Measurements from ENCODE around the gene CEACAM19.

CEACAM19 gene

GRCh38 chr19:44636439-44637389 is 34.6 kb upstream of the CEACAM19 start:
- no peaks in the 10 kb centered on the region for H3K36me3 Mint-ChIP-seq (ENCODE audit: low read depth)
- no peak for TF ChIP-seq CTCF (IDR thresholded peaks at IDR 0.05)
- H3K9me3 Mint-ChIP-seq = peaks cover 8% of the 10 kb centered on the region
- DNase-seq = no peak
- H3K4me1 Mint-ChIP-seq = peaks cover 40% of the 10 kb centered on the region
- no peak overlapping the region for H3K27ac Mint-ChIP-seq
- H3K4me3 Mint-ChIP-seq = no peak overlapping the region
- peaks cover 15% of the 10 kb centered on the region for H3K27me3 Mint-ChIP-seq (ENCODE audit: low read depth, poor library complexity)

GRCh38 chr19:44637390-44637764 is 33.9 kb upstream of the CEACAM19 start:
- peaks cover 18% of the 10 kb centered on the region for H3K27me3 Mint-ChIP-seq (ENCODE audit: low read depth, poor library complexity)
- no peak overlapping the region for H3K4me3 Mint-ChIP-seq
- no peak overlapping the region for H3K27ac Mint-ChIP-seq
- no peaks in the 10 kb centered on the region for H3K36me3 Mint-ChIP-seq (ENCODE audit: low read depth)
- DNase-seq = no peak
- H3K9me3 Mint-ChIP-seq = peaks cover 8% of the 10 kb centered on the region
- H3K4me1 Mint-ChIP-seq = peaks cover 40% of the 10 kb centered on the region
- TF ChIP-seq CTCF (IDR thresholded peaks at IDR 0.05) = no peak

GRCh38 chr19:44640518-44640917 is 30.8 kb upstream of the CEACAM19 start:
- Mint-ChIP-seq H3K4me3 (no peak overlapping the region), H3K36me3 (ENCODE audit: low read depth) (no peaks in the 10 kb centered on the region), H3K27me3 (ENCODE audit: low read depth, poor library complexity) (peaks cover 14% of the 10 kb centered on the region), H3K4me1 (peaks cover 31% of the 10 kb centered on the region), H3K27ac (no peak overlapping the region), H3K9me3 (no peaks in the 10 kb centered on the region)
- TF ChIP-seq CTCF (IDR thresholded peaks at IDR 0.05) = no peak
- no peak for DNase-seq

- peaks cover 25% of the 10 kb centered on the region for H3K4me1 Mint-ChIP-seq
- H3K9me3 Mint-ChIP-seq = no peaks in the 10 kb centered on the region
- peaks cover 14% of the 10 kb centered on the region for H3K27me3 Mint-ChIP-seq (ENCODE audit: low read depth, poor library complexity)
- H3K4me3 Mint-ChIP-seq = no peak overlapping the region
- no peak for TF ChIP-seq CTCF (IDR thresholded peaks at IDR 0.05)
- no peak overlapping the region for H3K27ac Mint-ChIP-seq
- no peak for DNase-seq
- H3K36me3 Mint-ChIP-seq (ENCODE audit: low read depth) = no peaks in the 10 kb centered on the region
Observed at GRCh38 chr19:44641501-44642265, 29.6 kb upstream of the CEACAM19 start.

- Mint-ChIP-seq H3K27me3 (ENCODE audit: low read depth, poor library complexity) (peaks cover 14% of the 10 kb centered on the region), H3K27ac (peak overlapping the region; percentile 11), H3K36me3 (ENCODE audit: low read depth) (no peaks in the 10 kb centered on the region), H3K9me3 (no peaks in the 10 kb centered on the region), H3K4me3 (no peak overlapping the region), H3K4me1 (peaks cover 25% of the 10 kb centered on the region)
- no peak for DNase-seq
- TF ChIP-seq CTCF (IDR thresholded peaks at IDR 0.05) = no peak
Observed at GRCh38 chr19:44642377-44642776, 28.9 kb upstream of the CEACAM19 start.
